ENCODE results near the gene TRIM46.
A peak's percentile ranks its signal among the peaks of the same experiment; 100 is the strongest.
"Not testable (repeated sequence)": the region's sequence is repeated elsewhere in the genome, so short reads cannot be mapped to it uniquely, and the experiment has no call there.

Gene TRIM46

DNA sequence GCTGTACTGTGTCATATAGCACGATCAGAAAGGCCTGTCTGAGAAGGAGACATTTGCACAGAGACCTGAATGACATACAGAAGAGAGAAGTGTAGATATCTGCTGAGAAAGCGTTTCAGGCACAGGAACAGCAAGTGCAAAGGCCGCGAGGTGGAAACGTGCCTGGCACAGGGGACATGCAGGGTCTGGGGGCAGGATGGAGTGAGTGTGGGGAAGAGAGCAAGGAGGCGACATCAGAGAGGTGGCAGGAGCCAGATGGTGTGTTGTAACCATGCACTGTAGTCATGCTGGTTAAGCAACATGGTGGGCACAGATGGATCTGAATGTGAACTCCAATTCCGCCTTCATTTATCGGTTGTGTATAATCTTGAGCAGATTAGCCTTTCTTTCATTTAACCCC lies 13.5 kb upstream of the TRIM46 start:
- TF ChIP-seq, protein P1, sequence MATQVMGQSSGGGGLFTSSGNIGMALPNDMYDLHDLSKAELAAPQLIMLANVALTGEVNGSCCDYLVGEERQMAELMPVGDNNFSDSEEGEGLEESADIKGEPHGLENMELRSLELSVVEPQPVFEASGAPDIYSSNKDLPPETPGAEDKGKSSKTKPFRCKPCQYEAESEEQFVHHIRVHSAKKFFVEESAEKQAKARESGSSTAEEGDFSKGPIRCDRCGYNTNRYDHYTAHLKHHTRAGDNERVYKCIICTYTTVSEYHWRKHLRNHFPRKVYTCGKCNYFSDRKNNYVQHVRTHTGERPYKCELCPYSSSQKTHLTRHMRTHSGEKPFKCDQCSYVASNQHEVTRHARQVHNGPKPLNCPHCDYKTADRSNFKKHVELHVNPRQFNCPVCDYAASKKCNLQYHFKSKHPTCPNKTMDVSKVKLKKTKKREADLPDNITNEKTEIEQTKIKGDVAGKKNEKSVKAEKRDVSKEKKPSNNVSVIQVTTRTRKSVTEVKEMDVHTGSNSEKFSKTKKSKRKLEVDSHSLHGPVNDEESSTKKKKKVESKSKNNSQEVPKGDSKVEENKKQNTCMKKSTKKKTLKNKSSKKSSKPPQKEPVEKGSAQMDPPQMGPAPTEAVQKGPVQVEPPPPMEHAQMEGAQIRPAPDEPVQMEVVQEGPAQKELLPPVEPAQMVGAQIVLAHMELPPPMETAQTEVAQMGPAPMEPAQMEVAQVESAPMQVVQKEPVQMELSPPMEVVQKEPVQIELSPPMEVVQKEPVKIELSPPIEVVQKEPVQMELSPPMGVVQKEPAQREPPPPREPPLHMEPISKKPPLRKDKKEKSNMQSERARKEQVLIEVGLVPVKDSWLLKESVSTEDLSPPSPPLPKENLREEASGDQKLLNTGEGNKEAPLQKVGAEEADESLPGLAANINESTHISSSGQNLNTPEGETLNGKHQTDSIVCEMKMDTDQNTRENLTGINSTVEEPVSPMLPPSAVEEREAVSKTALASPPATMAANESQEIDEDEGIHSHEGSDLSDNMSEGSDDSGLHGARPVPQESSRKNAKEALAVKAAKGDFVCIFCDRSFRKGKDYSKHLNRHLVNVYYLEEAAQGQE (IDR thresholded peaks at IDR 0.05; ENCODE audit: insufficient replicate concordance, low read depth) = no peak
- TF ChIP-seq, protein P2, sequence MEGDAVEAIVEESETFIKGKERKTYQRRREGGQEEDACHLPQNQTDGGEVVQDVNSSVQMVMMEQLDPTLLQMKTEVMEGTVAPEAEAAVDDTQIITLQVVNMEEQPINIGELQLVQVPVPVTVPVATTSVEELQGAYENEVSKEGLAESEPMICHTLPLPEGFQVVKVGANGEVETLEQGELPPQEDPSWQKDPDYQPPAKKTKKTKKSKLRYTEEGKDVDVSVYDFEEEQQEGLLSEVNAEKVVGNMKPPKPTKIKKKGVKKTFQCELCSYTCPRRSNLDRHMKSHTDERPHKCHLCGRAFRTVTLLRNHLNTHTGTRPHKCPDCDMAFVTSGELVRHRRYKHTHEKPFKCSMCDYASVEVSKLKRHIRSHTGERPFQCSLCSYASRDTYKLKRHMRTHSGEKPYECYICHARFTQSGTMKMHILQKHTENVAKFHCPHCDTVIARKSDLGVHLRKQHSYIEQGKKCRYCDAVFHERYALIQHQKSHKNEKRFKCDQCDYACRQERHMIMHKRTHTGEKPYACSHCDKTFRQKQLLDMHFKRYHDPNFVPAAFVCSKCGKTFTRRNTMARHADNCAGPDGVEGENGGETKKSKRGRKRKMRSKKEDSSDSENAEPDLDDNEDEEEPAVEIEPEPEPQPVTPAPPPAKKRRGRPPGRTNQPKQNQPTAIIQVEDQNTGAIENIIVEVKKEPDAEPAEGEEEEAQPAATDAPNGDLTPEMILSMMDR (IDR thresholded peaks at IDR 0.05; ENCODE audit: insufficient read depth, low read length) = no peak
- TF ChIP-seq SPI1 (IDR thresholded peaks at IDR 0.05; ENCODE audit: borderline replicate concordance, low read depth) = no peak
- no peak for TF ChIP-seq GABPA (IDR thresholded peaks at IDR 0.05; ENCODE audit: low read depth)
- no peak for TF ChIP-seq POLR2AphosphoS5 (IDR thresholded peaks at IDR 0.05; ENCODE audit: low read depth)
- no peak overlapping the region for H3K4me3 ChIP-seq (replicated peaks; ENCODE audit: insufficient read depth, low read length)
- H3K27me3 ChIP-seq (ENCODE audit: insufficient read depth, poor library complexity, severe bottlenecking) = peaks cover 2% of the 10 kb centered on the region
- no peak overlapping the region for H3K27ac ChIP-seq (replicated peaks)
- DNase-seq (ENCODE audit: low read depth in 1 of 2, low spot score in 1 of 2) = no peak

DNA sequence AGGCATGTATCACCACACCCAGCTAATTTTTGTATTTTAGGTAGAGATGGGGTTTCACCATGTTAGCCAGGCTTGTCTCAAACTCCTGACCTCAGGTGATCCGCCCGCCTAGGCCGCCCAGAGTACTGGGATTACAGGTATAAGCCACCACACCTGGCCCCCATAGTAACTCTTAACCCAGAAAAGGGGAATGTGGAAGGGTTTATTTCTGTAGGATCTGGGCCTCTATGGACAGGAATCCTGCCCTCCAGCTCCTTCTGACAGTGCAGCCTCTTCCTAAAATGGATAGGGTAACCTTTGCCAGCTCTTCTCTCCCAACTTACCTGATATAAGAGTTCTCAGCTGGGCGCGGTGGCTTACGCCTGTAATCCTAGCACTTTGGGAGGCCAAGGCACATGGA lies 11.0 kb upstream of the TRIM46 start:
- not testable (repeated sequence) for H3K27ac ChIP-seq (replicated peaks); DNase-seq (ENCODE audit: low read depth in 1 of 2, low spot score in 1 of 2); H3K4me3 ChIP-seq (replicated peaks; ENCODE audit: insufficient read depth, low read length)

DNA sequence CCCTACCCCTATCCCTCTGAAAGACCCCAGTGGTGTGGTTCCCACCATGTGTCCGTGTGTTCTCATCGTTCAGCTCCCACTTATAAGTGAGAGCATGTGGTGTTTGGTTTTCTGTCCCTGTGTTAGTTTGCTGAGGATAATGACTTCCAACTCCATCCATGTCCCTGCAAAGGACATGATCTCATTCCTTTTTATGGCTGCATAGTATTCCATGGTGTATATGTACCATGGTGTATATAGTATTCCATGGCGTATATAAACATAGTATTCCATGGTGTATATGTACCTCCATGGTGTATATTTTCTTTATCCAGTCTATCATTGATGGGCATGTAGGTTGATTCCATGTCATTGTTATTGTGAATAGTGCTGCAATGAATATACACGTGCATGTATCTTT lies 9.9 kb upstream of the TRIM46 start:
- not testable (repeated sequence) for H3K27me3 ChIP-seq (ENCODE audit: insufficient read depth, poor library complexity, severe bottlenecking); DNase-seq (ENCODE audit: low read depth in 1 of 2, low spot score in 1 of 2); H3K27ac ChIP-seq (replicated peaks); H3K4me3 ChIP-seq (replicated peaks; ENCODE audit: insufficient read depth, low read length)

More for the DNA sequence above, 11.0 kb upstream of the TRIM46 start:
- not testable (repeated sequence) for H3K27me3 ChIP-seq (ENCODE audit: insufficient read depth, poor library complexity, severe bottlenecking)

DNA sequence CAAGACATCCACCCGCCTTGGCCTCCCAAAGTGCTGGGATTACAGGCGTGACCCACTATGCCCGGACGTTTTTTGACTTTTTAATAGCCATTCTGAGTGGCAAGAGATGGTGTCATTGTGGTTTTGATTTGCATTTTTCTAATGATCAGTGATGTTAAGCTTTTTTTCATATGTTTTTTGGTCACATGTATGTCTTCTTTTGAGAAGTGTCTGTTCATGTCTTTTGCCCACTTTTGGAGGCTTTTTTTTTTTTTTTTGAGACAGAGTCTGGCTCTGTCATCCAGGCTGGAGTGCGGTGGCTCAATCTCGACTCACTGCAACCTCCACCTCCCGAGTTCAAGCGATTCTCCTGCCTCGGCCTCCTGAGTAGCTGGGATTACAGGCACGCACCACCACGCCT lies 9.0 kb upstream of the TRIM46 start:
- not testable (repeated sequence) for DNase-seq (ENCODE audit: low read depth in 1 of 2, low spot score in 1 of 2); H3K4me3 ChIP-seq (replicated peaks; ENCODE audit: insufficient read depth, low read length); H3K27ac ChIP-seq (replicated peaks); H3K27me3 ChIP-seq (ENCODE audit: insufficient read depth, poor library complexity, severe bottlenecking)

DNA sequence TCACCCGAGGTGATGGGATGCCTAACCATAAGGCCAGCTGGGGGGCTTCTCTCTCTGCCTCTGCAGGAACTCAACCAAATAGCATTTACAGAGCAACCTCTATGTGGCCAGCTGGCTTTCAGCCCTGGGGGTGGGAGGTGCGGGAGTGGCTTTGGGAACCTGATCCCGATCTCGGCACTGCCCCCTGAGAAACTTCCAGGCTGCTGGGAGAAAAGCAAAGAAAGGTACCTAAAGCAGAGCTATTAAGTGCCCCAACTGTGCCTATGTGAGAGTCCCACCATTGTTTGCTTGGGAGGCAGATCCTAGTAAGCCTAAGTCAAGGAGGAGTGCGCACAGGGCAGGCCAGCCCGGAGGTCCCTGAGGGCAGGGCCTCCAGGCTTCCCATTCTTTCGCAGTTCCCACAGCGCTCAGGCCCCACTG lies 7.6 kb upstream of the TRIM46 start:
- no peaks in the 10 kb centered on the region for H3K27me3 ChIP-seq (ENCODE audit: insufficient read depth, poor library complexity, severe bottlenecking)
- TF ChIP-seq, protein P2 (IDR thresholded peaks at IDR 0.05; ENCODE audit: insufficient read depth, low read length) = no peak
- no peak for TF ChIP-seq POLR2AphosphoS5 (IDR thresholded peaks at IDR 0.05; ENCODE audit: low read depth)
- TF ChIP-seq, protein P1 (IDR thresholded peaks at IDR 0.05; ENCODE audit: insufficient replicate concordance, low read depth) = no peak
- no peak for TF ChIP-seq SPI1 (IDR thresholded peaks at IDR 0.05; ENCODE audit: borderline replicate concordance, low read depth)
- no peak for TF ChIP-seq GABPA (IDR thresholded peaks at IDR 0.05; ENCODE audit: low read depth)
- H3K27ac ChIP-seq (replicated peaks) = peak overlapping the region; percentile 52
- no peak for DNase-seq (ENCODE audit: low read depth in 1 of 2, low spot score in 1 of 2)
- H3K4me3 ChIP-seq (replicated peaks; ENCODE audit: insufficient read depth, low read length) = no peak overlapping the region
